GM12878 (cell line): ENCODE results near the gene CMTM4. TPM values are rescaled to one million over a fixed set of nuclear protein-coding genes. Genes with fewer than 3 reads are reported as not detected.

Source experiments
- ATF2 ChIP-seq: IDR thresholded peaks from 2 replicates; pipeline ENCODE4 v1.6.1; 2012; ENCODE audit warnings: low read length, inconsistent platforms
- CUX1 ChIP-seq: IDR thresholded peaks from 2 replicates; pipeline ENCODE4 v1.6.1; 2012; ENCODE audit warnings: improper control_type of control experiment, low read depth, low read length; ENCODE audit not compliant: insufficient replicate concordance
- ELK1 ChIP-seq: IDR thresholded peaks from 2 replicates; pipeline ENCODE4 v1.6.1; 2012; ENCODE audit warnings: low read depth, low read length, improper control_type of control experiment
- LARP7 ChIP-seq: fragments of 450-650 bp; IDR thresholded peaks from 2 replicates; pipeline ENCODE4 v1.6.1; 2017; ENCODE audit warnings: mild to moderate bottlenecking
- NR2F1 ChIP-seq: fragments of 450-650 bp; conservative IDR thresholded peaks from 2 replicates; pipeline ENCODE4 v1.6.1; 2017; ENCODE audit warnings: mild to moderate bottlenecking
- RB1 ChIP-seq: fragments of 450-650 bp; formaldehyde crosslinking; IDR thresholded peaks from 2 replicates; pipeline ENCODE4 v1.6.1; 2017; ENCODE audit warnings: mild to moderate bottlenecking, borderline replicate concordance
- SPI1 ChIP-seq: IDR thresholded peaks from 2 replicates; pipeline ENCODE4 v1.6.1; 2011; ENCODE audit warnings: low read depth, mild to moderate bottlenecking, low read length, moderate library complexity, borderline replicate concordance; ENCODE audit not compliant: insufficient read depth
- STAT3 ChIP-seq: IDR thresholded peaks from 2 replicates; pipeline ENCODE4 v1.6.1; 2011; ENCODE audit warnings: low read depth, low read length, improper control_type of control experiment
- ZBTB33 ChIP-seq: fragments of 450-650 bp; IDR thresholded peaks from 2 replicates; pipeline ENCODE4 v1.6.1; 2017; ENCODE audit warnings: mild to moderate bottlenecking
- polyA plus RNA-seq, 11 experiments: library from polyadenylated mRNA; depleted of rRNA in 4 of 11; unstranded in 6 of 11; stranded (reverse) in 5 of 11; fragments of >200 nt; fragmentation: Nextera tagmentation in 4 of 11; fragmentation: Illumina TruSeq in 1 of 11; extraction: Ambion mirVana in 4 of 11; extraction: Trizol in 1 of 11; gene quantifications; 1 replicate in 1 of 11; 2 replicates in 10 of 11; pipeline versions ENCODE4 v1.2.1 to v1.2.3, GENCODE V29; 2011 to 2016; ENCODE audit warnings: inconsistent platforms in 2 of 11, missing spikeins in 2 of 11, low read depth in 1 of 11
- total RNA-seq, 4 experiments: library from RNA; depleted of rRNA in 3 of 4; stranded (reverse); fragments of >200 nt in 3 of 4; fragmentation: Illumina TruSeq in 1 of 4; extraction: Trizol in 1 of 4; gene quantifications; 2 replicates each; pipeline versions ENCODE4 v1.2.1 to v1.2.3, GENCODE V29; 2013 to 2021

CMTM4 gene
- total and polyA plus RNA-seq, 10 of the 15 experiments (the other 5 are each of a cell fraction or from before 2014, with no cell fraction given) = 0.02 to 0.43 (median 0.15) TPM; not detected in 2

- TF ChIP-seq CUX1 = no peak
- TF ChIP-seq ELK1 = no peak
- no peak for TF ChIP-seq LARP7
- TF ChIP-seq NR2F1 = no peak
- TF ChIP-seq ATF2 = no peak
- TF ChIP-seq ZBTB33 = no peak
- no peak for TF ChIP-seq STAT3
- no peak for TF ChIP-seq SPI1
- TF ChIP-seq RB1 = no peak
- TF ChIP-seq, all 136 proteins: peak for 0
Measured at GRCh38 chr16:66617728-66618127, 78.8 kb downstream of the CMTM4 start (continued).
